HCT116 (cell line): ENCODE measurements around the gene APBB2. TPM values are rescaled to one million over a fixed set of nuclear protein-coding genes. Genes with fewer than 3 reads are reported as not detected.

Experiments used
- ATAC-seq: fragments of 200-7000 bp; cut with Tn5 transposase; 2 replicates; pipeline ENCODE4 v1.9.1; 2020; ENCODE audit warnings: mild to moderate bottlenecking, moderate library complexity
- BruUV-seq: library from RNA; stranded (reverse); fragments of 400-500 nt; replicated peaks from 2 replicates; lab custom pipeline; 2021; lab: Mats Ljungman, UMichigan
- CTCF ChIA-PET: fragments of 300-600 bp; sonication (Branson Sonifier 250); formaldehyde crosslinking; loops from one replicate; lab custom pipeline; 2021; ENCODE audit warnings: antibody characterized with exemption; lab: Charles Lee
- POLR2A ChIA-PET: fragments of 300-600, 350-600 bp; sonication (Branson Sonifier 250); formaldehyde crosslinking; loops from one replicate; lab custom pipeline; 2021; ENCODE audit warnings: antibody characterized with exemption; lab: Charles Lee
- RAD21 ChIA-PET, 2 experiments: fragments of 300-600 bp; sonication (Branson Sonifier 250); formaldehyde crosslinking; loops; one replicate each; lab custom pipeline; 2023; ENCODE audit warnings: low total read pairs in 2 of 2; ENCODE audit not compliant: uncharacterized antibody in 2 of 2, unreplicated experiment in 2 of 2, low non-redundant PET in 1 of 2; lab: Charles Lee
- DNase-seq: peaks from one replicate; pipeline ENCODE4 v3.0.0-alpha.2; 2010; ENCODE audit warnings: low read depth, low spot score
- H2AFZ ChIP-seq: fragments of 200-600 bp; shearing (Covaris generic), sonication (generic); 2 replicates; pipeline ENCODE4 v1.6.1; 2017; ENCODE audit warnings: low read depth, mixed run types, mixed read lengths, antibody characterized with exemption, low read length; ENCODE audit not compliant: poor library complexity, severe bottlenecking
- H3K27ac ChIP-seq: 2 replicates; pipeline ENCODE4 v1.5.1; 2012; ENCODE audit warnings: low read depth, low read length
- H3K27me3 ChIP-seq: fragments of 200-600 bp; sonication (generic); 2 replicates; pipeline ENCODE4 v1.6.1; 2016; ENCODE audit warnings: mixed run types, low read length, mixed read lengths; ENCODE audit not compliant: insufficient read depth
- H3K36me3 ChIP-seq, 2 experiments: fragments of 200-500 bp in 1 of 2; fragments of 200-600 bp in 1 of 2; sonication (Bioruptor generic) in 1 of 2; sonication (generic) in 1 of 2; 2 replicates each; pipeline versions ENCODE4 v1.5.1 to v1.6.1; 2014 to 2016; ENCODE audit warnings: low read length in 2 of 2, inconsistent platforms in 1 of 2, mixed read lengths in 1 of 2, mixed run types in 1 of 2; ENCODE audit not compliant: insufficient read depth in 2 of 2, control insufficient read depth in 1 of 2
- H3K4me1 ChIP-seq, 2 experiments: fragments of 200-600 bp in 1 of 2; sonication (generic) in 1 of 2; 2 replicates each; pipeline versions ENCODE4 v1.5.1 to v1.6.1; 2012 to 2017; ENCODE audit warnings: low read length in 2 of 2, inconsistent platforms in 1 of 2, mild to moderate bottlenecking in 1 of 2, mixed read lengths in 1 of 2, mixed run types in 1 of 2, moderate library complexity in 1 of 2; ENCODE audit not compliant: insufficient read depth in 2 of 2, control insufficient read depth in 1 of 2
- H3K4me2 ChIP-seq: fragments of 200-600 bp; sonication (generic); 2 replicates; pipeline ENCODE4 v1.6.1; 2017; ENCODE audit warnings: mixed run types, low read length, mixed read lengths
- H3K4me3 ChIP-seq, 2 experiments: fragments of 200-600 bp in 1 of 2; sonication (generic) in 1 of 2; replicated peaks in 1 of 2; 2 replicates each; pipeline ENCODE4 v1.5.1; 2011 to 2016; ENCODE audit warnings: low read length in 2 of 2, control low read depth in 1 of 2, low read depth in 1 of 2, mild to moderate bottlenecking in 1 of 2, mixed read lengths in 1 of 2, mixed run types in 1 of 2
- H3K79me2 ChIP-seq: fragments of 200-600 bp; sonication (generic); 2 replicates; pipeline ENCODE4 v1.6.1; 2017; ENCODE audit warnings: mild to moderate bottlenecking, mixed run types, low read length, moderate library complexity, mixed read lengths; ENCODE audit not compliant: insufficient read depth
- H3K9ac ChIP-seq: fragments of 200-600 bp; sonication (generic); 2 replicates; pipeline ENCODE4 v1.6.1; 2016; ENCODE audit warnings: low read length, mixed read lengths
- H3K9me2 ChIP-seq: fragments of 200-600 bp; sonication (generic), shearing (Covaris generic); 2 replicates; pipeline ENCODE4 v1.6.1; 2017; ENCODE audit warnings: mixed run types, mild to moderate bottlenecking, moderate library complexity; ENCODE audit not compliant: insufficient read depth
- H3K9me3 ChIP-seq, 2 experiments: fragments of 200-500 bp in 1 of 2; fragments of 200-600 bp in 1 of 2; sonication (Bioruptor generic) in 1 of 2; sonication (generic) in 1 of 2; 2 replicates each; pipeline ENCODE4 v1.6.1; 2014 to 2017; ENCODE audit warnings: low read length in 2 of 2, mixed read lengths in 2 of 2, inconsistent platforms in 1 of 2, low read depth in 1 of 2, mild to moderate bottlenecking in 1 of 2, mixed run types in 1 of 2, moderate library complexity in 1 of 2; ENCODE audit not compliant: control insufficient read depth in 1 of 2, insufficient read depth in 1 of 2
- H4K20me1 ChIP-seq: fragments of 200-600 bp; sonication (generic), shearing (Covaris generic); 2 replicates; pipeline ENCODE4 v1.6.1; 2017; ENCODE audit warnings: mixed run types, mild to moderate bottlenecking, moderate library complexity; ENCODE audit not compliant: insufficient read depth
- CBX3 ChIP-seq: IDR thresholded peaks from 2 replicates; pipeline ENCODE4 v1.6.1; 2012; ENCODE audit warnings: low read depth
- CEBPB ChIP-seq: IDR thresholded peaks from 2 replicates; pipeline ENCODE4 v1.6.1; 2012; ENCODE audit warnings: low read depth
- EZH2 ChIP-seq: fragments of 200-600 bp; sonication (generic); IDR thresholded peaks from 2 replicates; pipeline ENCODE4 v1.6.1; 2017; ENCODE audit warnings: antibody characterized with exemption, mixed run types
- EZH2phosphoT487 ChIP-seq: fragments of 200-600 bp; IDR thresholded peaks from 2 replicates; pipeline ENCODE4 v1.6.1; 2018; ENCODE audit warnings: antibody characterized with exemption, borderline replicate concordance
- FOSL1 ChIP-seq: IDR thresholded peaks from 2 replicates; pipeline ENCODE4 v1.6.1; 2012; ENCODE audit warnings: low read depth
- POLR2A ChIP-seq: IDR thresholded peaks from 2 replicates; pipeline ENCODE4 v1.7.0; 2011; ENCODE audit warnings: borderline replicate concordance; ENCODE audit not compliant: insufficient read depth, insufficient read length; ENCODE audit errors: extremely low read depth
- POLR2AphosphoS5 ChIP-seq: IDR thresholded peaks from 2 replicates; pipeline ENCODE4 v1.6.1; 2011; ENCODE audit warnings: mild to moderate bottlenecking, low read depth, low read length, moderate library complexity
- RAD21 ChIP-seq: IDR thresholded peaks from 2 replicates; pipeline ENCODE4 v1.6.1; 2012; ENCODE audit warnings: low read depth, mild to moderate bottlenecking
- SIN3A ChIP-seq: IDR thresholded peaks from 2 replicates; pipeline ENCODE4 v1.6.1; 2012; ENCODE audit warnings: low read depth
- SP1 ChIP-seq: IDR thresholded peaks from 2 replicates; pipeline ENCODE4 v1.6.1; 2012; ENCODE audit warnings: low read depth
- SRF ChIP-seq: IDR thresholded peaks from 2 replicates; pipeline ENCODE4 v1.6.1; 2012; ENCODE audit warnings: low read depth
- TCF7L2 ChIP-seq: IDR thresholded peaks from 2 replicates; pipeline ENCODE4 v1.7.0; 2011; ENCODE audit warnings: borderline replicate concordance, inconsistent platforms; ENCODE audit not compliant: insufficient read depth, insufficient read length; ENCODE audit errors: extremely low read depth
- YY1 ChIP-seq: IDR thresholded peaks from 2 replicates; pipeline ENCODE4 v1.6.1; 2011; ENCODE audit warnings: low read length, low read depth, moderate library complexity, mild to moderate bottlenecking; ENCODE audit not compliant: insufficient replicate concordance; ENCODE audit errors: extremely low read depth
- ZNF274 ChIP-seq: fragments of 200-500 bp; sonication (Bioruptor generic); IDR thresholded peaks from 2 replicates; pipeline ENCODE4 v1.6.1; 2014; ENCODE audit warnings: mild to moderate bottlenecking, low read depth, low read length, inconsistent platforms
- intact Hi-C: fragments of 100-400 bp; cut with micrococcal nuclease; formaldehyde crosslinking; loops from 2 replicates; pipeline ENCODE4 v1.10.0; 2022
- total RNA-seq: library from RNA; stranded (reverse); gene quantifications from one replicate; pipeline ENCODE4 v1.2.1, GENCODE V29; 2021; ENCODE audit not compliant: unreplicated experiment
- TF ChIP-seq, protein P1 (sequence below): IDR thresholded peaks from 2 replicates; pipeline ENCODE4 v1.6.1; 2012; ENCODE audit warnings: low read depth
- TF ChIP-seq, protein P2 (sequence below), 3 experiments: fragments of 200-600 bp in 1 of 3; sonication (generic) in 1 of 3; IDR thresholded peaks in 2 of 3; conservative IDR thresholded peaks in 1 of 3; 2 replicates each; pipeline ENCODE4 v1.5.1; 2012 to 2017; ENCODE audit warnings: low read depth in 2 of 3, low read length in 2 of 3, antibody characterized with exemption in 1 of 3, borderline replicate concordance in 1 of 3, control low read depth in 1 of 3, mild to moderate bottlenecking in 1 of 3, mixed read lengths in 1 of 3, mixed run types in 1 of 3, moderate library complexity in 1 of 3; ENCODE audit not compliant: insufficient read depth in 1 of 3
- TF ChIP-seq, protein P3 (sequence below): IDR thresholded peaks from 2 replicates; pipeline ENCODE4 v1.6.1; 2012
- TF ChIP-seq, protein P4 (sequence below): IDR thresholded peaks from 2 replicates; pipeline ENCODE4 v1.6.1; 2012
- TF ChIP-seq, protein P5 (sequence below): IDR thresholded peaks from 2 replicates; pipeline ENCODE4 v1.6.1; 2011; ENCODE audit warnings: mild to moderate bottlenecking, low read length, moderate library complexity; ENCODE audit not compliant: insufficient replicate concordance; ENCODE audit errors: extremely low read depth

APBB2 gene
- total RNA-seq, 1 experiment from 2014 or later: 72.5 TPM

- peak overlapping the region; percentile 82 for H3K27ac ChIP-seq
- ATAC-seq: peak; percentile 0
- no TSS peak for BruUV-seq
Measured at GRCh38 chr4:41213625-41214135, 662 bp downstream of the APBB2 start.

More at GRCh38 chr4:41213625-41214135, 662 bp downstream of the APBB2 start:
- Histone ChIP-seq H3K4me1 (peaks cover 42 to 62% of the 10 kb centered on the region in 2 experiments), H2AFZ (no peak overlapping the region), H3K9me2 (no peaks in the 10 kb centered on the region), H3K79me2 (peaks cover 54% of the 10 kb centered on the region), H3K9me3 (no peaks in the 10 kb centered on the region), H4K20me1 (no peaks in the 10 kb centered on the region), H3K36me3 (no peaks in the 10 kb centered on the region), H3K4me2 (peak overlapping the region; percentile 87), H3K9ac (peak overlapping the region; percentile 80), H3K27me3 (no peaks in the 10 kb centered on the region), H3K4me3 (peak overlapping the region; percentile 91 to 92)
- no peak for DNase-seq
- ChIA-PET CTCF (interaction anchor here (0.6 to 2.2 kb wide), 20 partner anchors 9 to 448 kb away, joined by 3 to 27 read pairs (median 6); no protein-coding TSS in a partner anchor), POLR2A (interaction anchor here (0.6 to 1.7 kb wide), 6 partner anchors 9 to 305 kb away, joined by 3 to 10 read pairs (median 4); no protein-coding TSS in a partner anchor), RAD21 (interaction anchor here (0.7 to 1.5 kb wide), 7 partner anchors 8 to 289 kb away, joined by 3 to 4 read pairs (median 3); no protein-coding TSS in a partner anchor)
- intact Hi-C loops: loop anchor here (1.0 to 10.0 kb wide), 6 partner anchors 53 to 479 kb away; no protein-coding TSS in a partner anchor
- TF ChIP-seq EZH2 (no peak), CBX3 (no peak), TCF7L2 (no peak), POLR2A (no peak), RAD21 (no peak), SP1 (no peak), CEBPB (no peak), YY1 (no peak), SRF (no peak), ZNF274 (no peak), EZH2phosphoT487 (no peak), FOSL1 (no peak), SIN3A (no peak), POLR2AphosphoS5 (no peak)
- TF ChIP-seq, protein P1, sequence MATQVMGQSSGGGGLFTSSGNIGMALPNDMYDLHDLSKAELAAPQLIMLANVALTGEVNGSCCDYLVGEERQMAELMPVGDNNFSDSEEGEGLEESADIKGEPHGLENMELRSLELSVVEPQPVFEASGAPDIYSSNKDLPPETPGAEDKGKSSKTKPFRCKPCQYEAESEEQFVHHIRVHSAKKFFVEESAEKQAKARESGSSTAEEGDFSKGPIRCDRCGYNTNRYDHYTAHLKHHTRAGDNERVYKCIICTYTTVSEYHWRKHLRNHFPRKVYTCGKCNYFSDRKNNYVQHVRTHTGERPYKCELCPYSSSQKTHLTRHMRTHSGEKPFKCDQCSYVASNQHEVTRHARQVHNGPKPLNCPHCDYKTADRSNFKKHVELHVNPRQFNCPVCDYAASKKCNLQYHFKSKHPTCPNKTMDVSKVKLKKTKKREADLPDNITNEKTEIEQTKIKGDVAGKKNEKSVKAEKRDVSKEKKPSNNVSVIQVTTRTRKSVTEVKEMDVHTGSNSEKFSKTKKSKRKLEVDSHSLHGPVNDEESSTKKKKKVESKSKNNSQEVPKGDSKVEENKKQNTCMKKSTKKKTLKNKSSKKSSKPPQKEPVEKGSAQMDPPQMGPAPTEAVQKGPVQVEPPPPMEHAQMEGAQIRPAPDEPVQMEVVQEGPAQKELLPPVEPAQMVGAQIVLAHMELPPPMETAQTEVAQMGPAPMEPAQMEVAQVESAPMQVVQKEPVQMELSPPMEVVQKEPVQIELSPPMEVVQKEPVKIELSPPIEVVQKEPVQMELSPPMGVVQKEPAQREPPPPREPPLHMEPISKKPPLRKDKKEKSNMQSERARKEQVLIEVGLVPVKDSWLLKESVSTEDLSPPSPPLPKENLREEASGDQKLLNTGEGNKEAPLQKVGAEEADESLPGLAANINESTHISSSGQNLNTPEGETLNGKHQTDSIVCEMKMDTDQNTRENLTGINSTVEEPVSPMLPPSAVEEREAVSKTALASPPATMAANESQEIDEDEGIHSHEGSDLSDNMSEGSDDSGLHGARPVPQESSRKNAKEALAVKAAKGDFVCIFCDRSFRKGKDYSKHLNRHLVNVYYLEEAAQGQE: no peak
- TF ChIP-seq, protein P2, sequence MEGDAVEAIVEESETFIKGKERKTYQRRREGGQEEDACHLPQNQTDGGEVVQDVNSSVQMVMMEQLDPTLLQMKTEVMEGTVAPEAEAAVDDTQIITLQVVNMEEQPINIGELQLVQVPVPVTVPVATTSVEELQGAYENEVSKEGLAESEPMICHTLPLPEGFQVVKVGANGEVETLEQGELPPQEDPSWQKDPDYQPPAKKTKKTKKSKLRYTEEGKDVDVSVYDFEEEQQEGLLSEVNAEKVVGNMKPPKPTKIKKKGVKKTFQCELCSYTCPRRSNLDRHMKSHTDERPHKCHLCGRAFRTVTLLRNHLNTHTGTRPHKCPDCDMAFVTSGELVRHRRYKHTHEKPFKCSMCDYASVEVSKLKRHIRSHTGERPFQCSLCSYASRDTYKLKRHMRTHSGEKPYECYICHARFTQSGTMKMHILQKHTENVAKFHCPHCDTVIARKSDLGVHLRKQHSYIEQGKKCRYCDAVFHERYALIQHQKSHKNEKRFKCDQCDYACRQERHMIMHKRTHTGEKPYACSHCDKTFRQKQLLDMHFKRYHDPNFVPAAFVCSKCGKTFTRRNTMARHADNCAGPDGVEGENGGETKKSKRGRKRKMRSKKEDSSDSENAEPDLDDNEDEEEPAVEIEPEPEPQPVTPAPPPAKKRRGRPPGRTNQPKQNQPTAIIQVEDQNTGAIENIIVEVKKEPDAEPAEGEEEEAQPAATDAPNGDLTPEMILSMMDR (IDR thresholded peaks at IDR 0.05 in 2 of 3, conservative IDR thresholded peaks at IDR 0.05 in 1 of 3; ENCODE audit: borderline replicate concordance in 1 of 3, insufficient read depth in 1 of 3, low read depth in 2 of 3, low read length in 2 of 3): no peak; a peak in 1 of 6 replicates
- TF ChIP-seq, protein P3, sequence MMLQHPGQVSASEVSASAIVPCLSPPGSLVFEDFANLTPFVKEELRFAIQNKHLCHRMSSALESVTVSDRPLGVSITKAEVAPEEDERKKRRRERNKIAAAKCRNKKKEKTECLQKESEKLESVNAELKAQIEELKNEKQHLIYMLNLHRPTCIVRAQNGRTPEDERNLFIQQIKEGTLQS: no peak
- TF ChIP-seq, protein P4, sequence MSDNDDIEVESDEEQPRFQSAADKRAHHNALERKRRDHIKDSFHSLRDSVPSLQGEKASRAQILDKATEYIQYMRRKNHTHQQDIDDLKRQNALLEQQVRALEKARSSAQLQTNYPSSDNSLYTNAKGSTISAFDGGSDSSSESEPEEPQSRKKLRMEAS: no peak
- TF ChIP-seq, protein P5, sequence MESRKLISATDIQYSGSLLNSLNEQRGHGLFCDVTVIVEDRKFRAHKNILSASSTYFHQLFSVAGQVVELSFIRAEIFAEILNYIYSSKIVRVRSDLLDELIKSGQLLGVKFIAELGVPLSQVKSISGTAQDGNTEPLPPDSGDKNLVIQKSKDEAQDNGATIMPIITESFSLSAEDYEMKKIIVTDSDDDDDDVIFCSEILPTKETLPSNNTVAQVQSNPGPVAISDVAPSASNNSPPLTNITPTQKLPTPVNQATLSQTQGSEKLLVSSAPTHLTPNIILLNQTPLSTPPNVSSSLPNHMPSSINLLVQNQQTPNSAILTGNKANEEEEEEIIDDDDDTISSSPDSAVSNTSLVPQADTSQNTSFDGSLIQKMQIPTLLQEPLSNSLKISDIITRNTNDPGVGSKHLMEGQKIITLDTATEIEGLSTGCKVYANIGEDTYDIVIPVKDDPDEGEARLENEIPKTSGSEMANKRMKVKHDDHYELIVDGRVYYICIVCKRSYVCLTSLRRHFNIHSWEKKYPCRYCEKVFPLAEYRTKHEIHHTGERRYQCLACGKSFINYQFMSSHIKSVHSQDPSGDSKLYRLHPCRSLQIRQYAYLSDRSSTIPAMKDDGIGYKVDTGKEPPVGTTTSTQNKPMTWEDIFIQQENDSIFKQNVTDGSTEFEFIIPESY: no peak
